ENCODE measurements around the gene JAG2. TPM values are rescaled to one million over a fixed set of nuclear protein-coding genes. Genes with fewer than 3 reads are reported as not detected.

Gene JAG2
- total RNA-seq, 1 experiment from 2014 or later, result 85.9 TPM

DNA sequence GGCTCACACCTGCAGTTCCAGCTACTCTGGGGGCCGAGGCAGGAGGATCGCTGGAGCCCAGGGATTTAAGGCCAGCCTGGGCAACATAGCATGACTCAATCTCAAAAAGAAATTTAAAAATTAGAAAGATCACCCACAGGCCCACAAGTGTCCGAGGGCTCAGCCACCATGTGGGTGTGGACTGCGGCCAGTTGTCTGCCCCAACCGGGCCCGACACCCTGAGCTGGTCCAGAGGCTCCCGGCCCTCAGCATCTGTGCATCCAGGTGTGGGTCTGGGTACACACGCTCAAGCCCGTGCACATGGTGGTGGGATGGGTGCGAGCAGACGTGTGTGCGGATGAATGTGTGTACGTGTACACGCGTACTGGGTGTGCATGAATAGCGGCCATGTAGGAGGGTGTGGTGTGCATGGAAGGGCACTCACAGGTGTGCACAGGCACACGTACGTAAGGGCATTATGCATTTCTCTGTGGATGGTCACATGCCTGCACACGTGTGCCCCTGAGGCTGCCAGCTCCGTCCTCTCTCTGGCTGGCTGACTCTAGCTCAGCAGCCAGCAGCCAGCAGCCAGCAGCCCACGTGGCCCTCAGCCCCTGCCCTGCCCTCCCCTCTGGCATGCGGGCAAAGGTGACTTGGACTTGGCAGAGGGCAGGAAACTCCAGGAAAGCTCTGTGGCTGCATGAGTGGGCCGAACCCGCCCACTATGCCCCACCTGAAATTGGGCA, 35.8 kb upstream of the JAG2 start:
- Histone ChIP-seq H3K27me3 (ENCODE audit: insufficient read depth, low read length) (no peaks in the 10 kb centered on the region), H3K79me2 (ENCODE audit: insufficient read depth, low read length) (no peaks in the 10 kb centered on the region), H3K4me3 (replicated peaks in 1 of 2; ENCODE audit: low read depth in 1 of 2, low read length in 2 of 2) (no peak overlapping the region), H3K4me1 (ENCODE audit: control insufficient read depth in 1 of 2, insufficient read depth in 2 of 2, low read length in 2 of 2) (peaks cover 17 to 25% of the 10 kb centered on the region in 2 experiments; a peak in 3 of 4 replicates), H3K9me2 (ENCODE audit: insufficient read depth) (no peaks in the 10 kb centered on the region), H3K9me3 (ENCODE audit: control insufficient read depth in 1 of 2, insufficient read depth in 1 of 2, low read depth in 1 of 2, low read length in 2 of 2) (no peaks in the 10 kb centered on the region), H3K36me3 (ENCODE audit: control insufficient read depth in 1 of 2, insufficient read depth in 2 of 2, low read length in 2 of 2) (no peaks in the 10 kb centered on the region), H3K27ac (ENCODE audit: low read depth, low read length) (no peak overlapping the region), H3K9ac (ENCODE audit: low read length) (no peak overlapping the region), H3K4me2 (ENCODE audit: low read length) (no peak overlapping the region), H2AFZ (ENCODE audit: low read depth, low read length, poor library complexity, severe bottlenecking) (no peak overlapping the region), H4K20me1 (ENCODE audit: insufficient read depth) (no peaks in the 10 kb centered on the region)
- RAD21 ChIA-PET (ENCODE audit: low non-redundant PET in 1 of 2, low total read pairs in 2 of 2, uncharacterized antibody in 2 of 2, unreplicated experiment in 2 of 2), result no interaction called here
- intact Hi-C loops (cut with micrococcal nuclease), result no loop called here
- ATAC-seq, result no peak
- DNase-seq (ENCODE audit: low read depth, low spot score), result no peak
- CTCF ChIA-PET, result interaction anchor here (1.4 to 1.9 kb wide), 3 partner anchors 64 to 148 kb away, joined by 3 to 10 read pairs (median 3); no protein-coding TSS in a partner anchor
- no TSS peak for BruUV-seq (replicated peaks)
- POLR2A ChIA-PET, result no interaction called here
- no peak for TF ChIP-seq CBX3 (IDR thresholded peaks at IDR 0.05; ENCODE audit: low read depth)
- TF ChIP-seq EZH2 (IDR thresholded peaks at IDR 0.05), result no peak
- no peak for TF ChIP-seq EZH2phosphoT487 (IDR thresholded peaks at IDR 0.05; ENCODE audit: borderline replicate concordance)
- no peak for TF ChIP-seq MAX (IDR thresholded peaks at IDR 0.05)
- no peak for TF ChIP-seq SIN3A (IDR thresholded peaks at IDR 0.05; ENCODE audit: low read depth)
- TF ChIP-seq CEBPB (IDR thresholded peaks at IDR 0.05; ENCODE audit: low read depth), result no peak
- TF ChIP-seq POLR2AphosphoS5 (IDR thresholded peaks at IDR 0.05; ENCODE audit: low read depth, low read length), result no peak

DNA sequence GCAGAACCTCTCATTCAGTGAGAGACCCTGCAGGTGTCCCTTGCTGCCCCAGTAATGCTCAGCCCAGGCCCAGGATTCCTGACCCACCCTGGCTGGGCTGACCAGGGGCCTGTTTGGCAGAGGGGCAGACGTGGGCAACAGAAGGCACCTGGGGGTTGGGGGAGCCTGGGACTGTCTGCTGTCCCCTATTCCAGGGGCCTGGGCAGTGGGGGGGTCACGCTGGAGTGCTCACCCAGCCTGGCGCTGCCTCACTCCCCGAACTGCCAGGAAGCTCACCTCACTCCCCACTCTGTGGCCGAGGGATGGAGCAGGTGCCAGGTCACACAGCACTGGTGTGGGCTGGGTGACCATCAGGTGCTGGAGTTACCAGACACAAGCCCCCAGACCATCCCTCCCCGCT, 35.1 kb upstream of the JAG2 start:
- no peaks in the 10 kb centered on the region for H3K36me3 ChIP-seq (ENCODE audit: control insufficient read depth in 1 of 2, insufficient read depth in 2 of 2, low read length in 2 of 2)
- no peak overlapping the region for H3K4me2 ChIP-seq (ENCODE audit: low read length)
- no peak overlapping the region for H3K27ac ChIP-seq (ENCODE audit: low read depth, low read length)
- RAD21 ChIA-PET (ENCODE audit: low non-redundant PET in 1 of 2, low total read pairs in 2 of 2, uncharacterized antibody in 2 of 2, unreplicated experiment in 2 of 2), result no interaction called here
- H3K27me3 ChIP-seq (ENCODE audit: insufficient read depth, low read length), result no peaks in the 10 kb centered on the region
- DNase-seq (ENCODE audit: low read depth, low spot score), result no peak
- H3K79me2 ChIP-seq (ENCODE audit: insufficient read depth, low read length), result no peaks in the 10 kb centered on the region
- TF ChIP-seq ZNF274 (IDR thresholded peaks at IDR 0.05; ENCODE audit: low read depth, low read length) (no peak), EGR1 (IDR thresholded peaks at IDR 0.05; ENCODE audit: low read depth) (no peak), POLR2AphosphoS5 (IDR thresholded peaks at IDR 0.05; ENCODE audit: low read depth, low read length) (no peak), ZBTB33 (IDR thresholded peaks at IDR 0.05; ENCODE audit: extremely low read depth, insufficient replicate concordance, low read length) (no peak), RAD21 (IDR thresholded peaks at IDR 0.05; ENCODE audit: low read depth) (no peak), CBX3 (IDR thresholded peaks at IDR 0.05; ENCODE audit: low read depth) (no peak), EZH2 (IDR thresholded peaks at IDR 0.05) (no peak), FOSL1 (IDR thresholded peaks at IDR 0.05; ENCODE audit: low read depth) (no peak), EZH2phosphoT487 (IDR thresholded peaks at IDR 0.05; ENCODE audit: borderline replicate concordance) (no peak)
- CTCF ChIA-PET, result interaction anchor here (1.2 to 1.9 kb wide), 4 partner anchors 64 to 148 kb away, joined by 3 to 10 read pairs (median 3); no protein-coding TSS in a partner anchor
- no peaks in the 10 kb centered on the region for H4K20me1 ChIP-seq (ENCODE audit: insufficient read depth)
- no peaks in the 10 kb centered on the region for H3K9me2 ChIP-seq (ENCODE audit: insufficient read depth)
- H3K9ac ChIP-seq (ENCODE audit: low read length), result no peak overlapping the region
- H3K4me1 ChIP-seq (ENCODE audit: control insufficient read depth in 1 of 2, insufficient read depth in 2 of 2, low read length in 2 of 2), result peaks cover 23 to 32% of the 10 kb centered on the region in 2 experiments; a peak in 3 of 4 replicates
- ATAC-seq, result no peak
- H2AFZ ChIP-seq (ENCODE audit: low read depth, low read length, poor library complexity, severe bottlenecking), result no peak overlapping the region
- no peak overlapping the region for H3K4me3 ChIP-seq (replicated peaks in 1 of 2; ENCODE audit: low read depth in 1 of 2, low read length in 2 of 2)
- POLR2A ChIA-PET, result no interaction called here
- intact Hi-C loops (cut with micrococcal nuclease), result loop anchor here (1.0 kb wide), 1 partner anchor 149 kb away; no protein-coding TSS in a partner anchor
- no TSS peak for BruUV-seq (replicated peaks)
- H3K9me3 ChIP-seq (ENCODE audit: control insufficient read depth in 1 of 2, insufficient read depth in 1 of 2, low read depth in 1 of 2, low read length in 2 of 2), result no peaks in the 10 kb centered on the region
